NCI-H2196 treated with DMSO at 0.1 percent for 48 hours (cell line): ENCODE results near the gene OBSCN.
A peak's percentile ranks its signal among the peaks of the same experiment; 100 is the strongest.

Experiments
- DNase-seq: peaks from one replicate; lab custom pipeline; 2025; ENCODE audit not compliant: unreplicated experiment; lab: John Stamatoyannopoulos, UW

OBSCN gene

GRCh38 chr1:228366062-228366865, 158.4 kb downstream of the OBSCN start:
- DNase-seq = no peak

DNA sequence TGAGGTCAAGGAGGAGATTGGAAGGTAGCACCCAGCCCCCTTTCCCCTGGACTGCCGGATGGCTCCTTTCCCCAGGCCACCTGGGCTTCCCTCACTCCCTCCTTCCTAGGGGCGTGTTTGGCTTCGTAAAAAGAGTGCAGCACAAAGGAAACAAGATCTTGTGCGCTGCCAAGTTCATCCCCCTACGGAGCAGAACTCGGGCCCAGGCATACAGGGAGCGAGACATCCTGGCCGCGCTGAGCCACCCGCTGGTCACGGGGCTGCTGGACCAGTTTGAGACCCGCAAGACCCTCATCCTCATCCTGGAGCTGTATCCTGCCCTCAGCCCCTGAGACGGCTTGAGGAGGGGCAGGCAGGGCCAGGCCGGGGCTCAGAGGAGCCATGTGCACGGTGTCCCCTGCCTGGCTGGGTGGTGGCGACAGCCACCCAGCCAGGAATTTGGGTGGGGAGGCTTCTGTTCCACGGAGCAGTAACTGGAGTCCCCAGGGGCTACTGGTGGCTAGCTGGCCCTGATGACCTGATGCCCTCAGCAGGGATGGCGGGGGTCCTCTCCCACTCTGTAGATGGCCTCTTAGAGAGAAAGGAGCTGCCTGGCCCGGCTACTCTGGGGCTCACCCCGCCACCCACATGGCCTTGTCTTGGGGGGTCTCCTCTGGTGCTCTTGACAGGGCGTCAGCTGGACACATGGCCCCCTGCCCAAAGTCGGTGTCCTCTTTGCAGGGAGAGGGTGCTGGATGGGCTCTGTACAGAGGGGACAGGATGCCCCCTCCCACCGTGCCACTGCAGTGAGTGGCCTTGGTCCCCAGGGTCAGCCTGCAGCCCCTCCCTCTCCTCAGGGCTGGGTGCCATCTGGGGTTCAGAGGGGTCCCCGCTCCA, 159.3 kb downstream of the OBSCN start:
- DNase-seq = no peak

DNA sequence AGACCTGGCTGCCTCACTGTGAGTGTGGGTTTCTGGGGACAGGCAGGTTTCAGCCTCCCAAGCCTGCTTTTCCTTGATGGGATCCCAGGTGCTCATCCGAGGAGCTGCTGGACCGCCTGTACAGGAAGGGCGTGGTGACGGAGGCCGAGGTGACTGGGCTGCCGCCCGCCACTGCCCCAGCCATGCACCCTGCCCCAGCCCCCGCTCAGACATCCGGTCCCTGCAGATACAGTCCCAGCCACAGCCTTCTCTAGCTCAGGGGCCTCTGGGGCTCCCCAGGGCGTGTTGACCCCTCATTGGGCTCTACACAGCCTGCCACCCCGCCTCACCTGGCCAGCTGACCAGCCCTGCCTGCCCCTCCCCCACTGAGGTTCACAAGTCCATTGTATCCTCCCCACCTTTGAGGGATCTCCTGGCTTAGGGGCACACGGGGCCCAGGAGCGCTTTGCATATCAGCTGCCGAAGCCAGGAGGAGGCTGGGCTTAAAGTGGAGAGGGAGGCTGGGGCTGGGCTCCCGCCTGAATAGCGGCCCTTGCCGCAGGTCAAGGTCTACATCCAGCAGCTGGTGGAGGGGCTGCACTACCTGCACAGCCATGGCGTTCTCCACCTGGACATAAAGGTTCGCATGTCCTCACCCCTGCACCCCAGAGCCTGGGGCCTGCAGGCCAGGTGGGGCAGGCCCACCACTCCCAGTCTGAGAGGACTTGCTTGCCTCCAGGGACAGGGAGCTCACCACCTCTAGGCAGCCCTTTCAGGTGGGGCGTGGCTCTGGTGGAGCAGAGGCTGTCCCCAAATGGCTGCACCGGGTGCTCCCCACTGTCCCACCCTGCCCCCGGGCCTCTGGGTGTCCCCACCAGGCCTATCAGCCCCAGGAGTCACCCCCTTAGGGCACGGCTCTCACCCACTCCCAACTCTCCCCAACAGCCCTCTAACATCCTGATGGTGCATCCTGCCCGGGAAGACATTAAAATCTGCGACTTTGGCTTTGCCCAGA, 160.3 kb downstream of the OBSCN start:
- no peak for DNase-seq

DNA sequence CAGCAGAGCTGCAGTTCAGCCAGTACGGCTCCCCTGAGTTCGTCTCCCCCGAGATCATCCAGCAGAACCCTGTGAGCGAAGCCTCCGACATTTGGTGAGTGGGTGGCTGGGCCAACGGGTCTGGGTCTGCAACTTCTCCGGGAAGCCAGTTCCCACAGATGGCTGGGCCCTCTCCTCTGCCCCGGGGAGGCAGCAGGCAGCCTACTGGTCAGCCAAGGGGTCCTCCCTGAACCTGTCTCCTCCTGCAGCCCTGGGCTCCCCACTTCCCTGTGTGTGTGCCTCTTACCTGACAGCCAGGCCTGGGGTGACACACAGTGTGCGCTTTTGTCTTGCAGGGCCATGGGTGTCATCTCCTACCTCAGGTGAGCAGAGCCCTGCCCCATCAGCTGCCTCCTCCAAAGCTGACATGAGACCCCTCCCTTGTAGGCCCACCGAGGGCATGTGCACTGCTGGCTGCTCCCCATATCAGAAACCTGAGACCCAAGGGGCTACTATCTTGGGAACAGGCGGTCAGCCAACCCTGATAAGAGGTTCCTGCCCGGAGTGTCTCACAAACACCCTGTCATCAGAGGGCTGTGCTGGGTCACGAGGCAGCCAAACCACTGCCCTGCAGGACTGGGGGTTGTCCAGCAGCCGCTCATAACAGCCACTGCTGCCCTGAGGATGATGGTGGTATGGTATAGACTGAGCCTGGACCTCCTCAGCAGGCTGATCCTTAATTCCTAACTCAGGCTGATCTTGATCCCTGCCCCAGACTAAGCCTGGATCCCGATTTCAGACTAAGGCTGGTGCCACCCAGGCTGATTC, 161.2 kb downstream of the OBSCN start:
- no peak for DNase-seq

DNA sequence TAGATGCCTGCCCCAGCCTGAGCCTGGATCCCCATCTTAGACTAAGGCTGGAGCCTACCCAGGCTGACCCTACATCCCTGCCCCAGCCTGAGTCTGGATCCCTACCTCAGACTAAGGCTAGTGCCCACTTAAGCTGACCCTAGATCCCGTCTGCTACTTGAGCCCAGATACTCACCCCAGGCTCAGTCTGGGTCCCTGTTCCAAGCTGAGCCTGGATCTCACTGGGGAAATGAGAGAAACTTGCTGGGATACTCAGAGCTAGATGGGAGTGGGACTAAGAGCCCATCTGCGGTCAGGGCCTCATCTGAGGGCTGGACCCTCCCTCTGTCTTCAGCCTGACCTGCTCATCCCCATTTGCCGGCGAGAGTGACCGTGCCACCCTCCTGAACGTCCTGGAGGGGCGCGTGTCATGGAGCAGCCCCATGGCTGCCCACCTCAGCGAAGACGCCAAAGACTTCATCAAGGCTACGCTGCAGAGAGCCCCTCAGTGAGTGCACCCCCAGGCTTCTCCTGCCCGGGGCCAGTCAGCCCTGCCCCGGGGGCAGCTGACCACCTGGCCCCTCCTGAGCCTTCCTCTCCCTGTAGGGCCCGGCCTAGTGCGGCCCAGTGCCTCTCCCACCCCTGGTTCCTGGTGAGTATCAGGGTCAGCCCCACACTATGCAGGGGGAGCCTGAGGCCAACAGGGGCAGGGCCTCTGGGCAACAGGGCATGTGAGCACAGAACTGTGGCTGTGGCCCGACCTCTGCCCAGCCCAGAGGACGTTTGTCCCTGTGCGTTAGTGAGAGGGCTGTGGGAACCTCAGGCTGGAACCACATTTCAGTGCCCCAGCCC, 162.0 kb downstream of the OBSCN start:
- no peak for DNase-seq

DNA sequence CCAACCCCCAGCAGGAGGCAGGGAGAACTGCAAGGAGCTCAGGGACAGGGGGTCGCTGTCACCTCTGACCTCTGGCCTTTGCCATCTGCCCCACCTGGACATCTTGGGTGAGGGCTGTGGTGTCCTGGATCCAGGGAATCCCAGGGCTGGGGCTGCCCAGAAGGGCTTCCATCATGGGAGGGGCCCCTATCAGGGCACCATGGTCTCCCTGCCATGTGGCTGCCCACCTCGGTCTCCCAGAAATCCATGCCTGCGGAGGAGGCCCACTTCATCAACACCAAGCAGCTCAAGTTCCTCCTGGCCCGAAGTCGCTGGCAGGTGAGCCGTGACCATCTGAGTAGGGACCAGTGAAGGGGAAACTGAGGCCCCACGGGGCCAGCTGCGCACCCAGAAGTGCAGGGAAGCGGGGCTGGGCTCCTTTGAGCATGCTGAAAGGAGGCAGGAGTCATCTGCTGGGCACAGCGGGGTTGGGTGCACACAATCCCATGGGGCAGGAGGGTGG, 162.6 kb downstream of the OBSCN start:
- DNase-seq = no peak

GRCh38 chr1:228370941-228371740, 163.3 kb downstream of the OBSCN start:
- DNase-seq = no peak

- no peak for DNase-seq
Observed at GRCh38 chr1:228371741-228372182, 163.9 kb downstream of the OBSCN start.

GRCh38 chr1:228372183-228373003, 164.5 kb downstream of the OBSCN start:
- peak; percentile 15 for DNase-seq

- no peak for DNase-seq
Observed at GRCh38 chr1:228373004-228373680, 165.3 kb downstream of the OBSCN start.

DNA sequence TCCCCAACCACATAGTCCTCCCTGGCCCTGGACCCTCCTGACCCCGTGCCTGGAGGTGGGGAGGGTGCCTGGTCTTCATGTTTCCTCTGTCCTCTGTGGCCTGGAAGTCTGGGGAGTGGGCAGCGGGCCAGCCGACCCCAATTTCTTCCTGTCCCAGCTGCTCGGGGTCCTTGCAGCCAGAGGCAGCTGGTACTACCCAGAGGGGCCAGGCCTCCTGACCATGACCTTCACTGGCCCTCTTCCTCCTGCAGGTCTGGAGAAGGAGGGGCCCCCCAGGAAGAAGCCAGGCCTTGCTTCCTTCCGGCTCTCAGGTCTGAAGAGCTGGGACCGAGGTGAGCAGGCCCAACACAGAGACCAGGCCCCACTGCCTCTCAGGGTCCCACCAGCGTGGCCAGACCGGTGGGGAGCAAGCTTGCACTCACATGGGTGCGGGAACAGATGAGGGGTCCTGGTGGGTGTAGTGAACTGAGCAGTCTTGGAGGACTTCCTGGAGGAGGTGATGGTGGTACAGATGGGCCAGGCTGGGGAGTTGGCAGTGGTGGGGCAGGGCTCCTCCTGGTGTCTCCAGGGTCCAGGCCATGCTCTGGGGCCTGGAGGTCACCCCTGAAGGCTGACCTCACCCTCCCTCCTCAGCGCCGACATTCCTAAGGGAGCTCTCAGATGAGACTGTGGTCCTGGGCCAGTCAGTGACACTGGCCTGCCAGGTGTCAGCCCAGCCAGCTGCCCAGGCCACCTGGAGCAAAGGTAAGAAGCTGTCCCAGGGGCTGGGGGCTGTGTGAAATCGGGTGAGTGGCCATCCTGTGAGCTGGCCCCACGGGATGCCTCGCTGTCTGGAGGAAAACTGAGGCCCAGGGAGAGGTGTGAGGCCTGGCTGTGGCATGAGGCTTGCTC, 166.1 kb downstream of the OBSCN start:
- no peak for DNase-seq

- DNase-seq = peak; percentile 5
Observed at GRCh38 chr1:228374711-228375577, 167.1 kb downstream of the OBSCN start.

- DNase-seq = no peak
Observed at GRCh38 chr1:228375578-228376261, 167.9 kb downstream of the OBSCN start.

- no peak for DNase-seq
Observed at GRCh38 chr1:228376262-228376628, 168.4 kb downstream of the OBSCN start.
